HG03108 (cell line): ENCODE measurements around the gene CRISPLD2.

ENCODE experiments used
- ATAC-seq: cut with Tn5 transposase; IDR thresholded peaks from one replicate; pipeline ENCODE4 v1.9.1; 2021; ENCODE audit warnings: moderate library complexity; ENCODE audit not compliant: unreplicated experiment

The CRISPLD2 gene, protein sequence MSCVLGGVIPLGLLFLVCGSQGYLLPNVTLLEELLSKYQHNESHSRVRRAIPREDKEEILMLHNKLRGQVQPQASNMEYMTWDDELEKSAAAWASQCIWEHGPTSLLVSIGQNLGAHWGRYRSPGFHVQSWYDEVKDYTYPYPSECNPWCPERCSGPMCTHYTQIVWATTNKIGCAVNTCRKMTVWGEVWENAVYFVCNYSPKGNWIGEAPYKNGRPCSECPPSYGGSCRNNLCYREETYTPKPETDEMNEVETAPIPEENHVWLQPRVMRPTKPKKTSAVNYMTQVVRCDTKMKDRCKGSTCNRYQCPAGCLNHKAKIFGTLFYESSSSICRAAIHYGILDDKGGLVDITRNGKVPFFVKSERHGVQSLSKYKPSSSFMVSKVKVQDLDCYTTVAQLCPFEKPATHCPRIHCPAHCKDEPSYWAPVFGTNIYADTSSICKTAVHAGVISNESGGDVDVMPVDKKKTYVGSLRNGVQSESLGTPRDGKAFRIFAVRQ

DNA sequence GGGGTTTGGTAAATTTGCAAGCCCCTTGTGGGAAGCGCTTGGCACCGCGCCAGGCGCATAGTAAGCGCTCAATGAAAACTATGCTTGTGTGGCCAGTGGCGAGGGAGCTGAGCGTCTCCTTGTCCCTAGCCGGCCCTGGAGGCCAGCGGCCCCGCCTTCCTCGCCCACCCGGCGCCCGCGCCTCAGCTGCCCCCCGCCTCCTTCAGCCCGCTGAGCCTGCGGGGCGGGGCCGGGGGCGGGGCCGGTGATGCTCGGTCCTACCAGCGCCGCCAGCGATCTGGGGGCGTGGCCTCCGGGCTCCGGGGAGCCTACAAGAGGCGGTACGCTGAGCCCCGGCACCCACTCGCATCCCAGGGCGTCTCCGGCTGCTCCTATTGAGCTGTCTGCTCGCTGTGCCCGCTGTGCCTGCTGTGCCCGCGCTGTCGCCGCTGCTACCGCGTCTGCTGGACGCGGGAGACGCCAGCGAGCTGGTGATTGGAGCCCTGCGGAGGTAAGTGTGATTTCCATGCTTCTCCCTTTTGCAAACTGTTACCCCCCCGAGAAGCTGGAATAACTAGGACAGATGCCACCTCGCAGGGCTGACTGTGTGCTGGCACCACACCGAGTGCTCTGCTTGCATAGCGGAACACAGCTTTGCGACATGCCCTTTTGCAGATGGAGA lies at the start of gene CRISPLD2:
CRISPLD2 (plus strand) TSS at position 342 of the 661 bp plus-strand sequence. CDS start 18,511 bp downstream, outside the sequence.
- ATAC-seq, result no peak

DNA sequence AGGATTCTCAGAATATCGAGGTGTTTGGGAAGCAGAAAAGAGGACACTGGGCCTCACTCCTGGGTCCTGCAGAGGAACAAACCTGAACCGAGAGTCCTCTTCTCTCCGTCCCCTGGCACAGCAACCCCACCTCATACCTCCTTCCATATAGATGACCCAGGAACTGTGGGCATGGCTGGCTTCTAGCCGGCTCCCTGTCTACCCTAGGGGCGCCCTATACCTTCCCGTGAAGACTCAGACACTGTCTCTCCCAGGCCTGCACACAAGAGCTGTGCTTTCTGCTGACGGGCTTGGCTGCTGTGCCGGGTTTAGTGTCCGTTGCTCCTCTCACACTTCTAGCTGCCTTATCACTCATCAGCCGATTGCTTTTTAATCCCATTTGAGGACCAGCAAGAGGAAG lies 46.5 kb upstream of the CRISPLD2 start:
- ATAC-seq, result no peak

DNA sequence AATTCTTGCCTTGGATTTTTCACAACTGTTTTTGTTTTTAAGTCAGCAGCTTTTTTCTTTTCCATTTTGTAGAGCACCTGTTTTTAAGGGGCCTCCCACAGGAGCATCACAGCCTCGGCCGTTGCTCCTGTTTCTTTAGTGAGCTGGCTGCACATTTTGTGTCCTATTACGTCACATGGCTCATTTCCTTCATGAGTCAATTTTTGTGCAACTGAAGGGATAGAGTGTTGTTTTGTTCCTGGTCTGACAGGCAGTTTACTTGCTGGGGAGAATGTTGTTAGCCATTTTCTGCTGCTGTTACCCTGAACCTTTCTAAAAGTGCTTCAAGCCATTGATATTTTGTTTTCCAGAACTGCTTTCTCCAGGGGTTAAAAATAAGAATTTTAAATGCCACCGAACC lies 45.0 kb upstream of the CRISPLD2 start:
- no peak for ATAC-seq

DNA sequence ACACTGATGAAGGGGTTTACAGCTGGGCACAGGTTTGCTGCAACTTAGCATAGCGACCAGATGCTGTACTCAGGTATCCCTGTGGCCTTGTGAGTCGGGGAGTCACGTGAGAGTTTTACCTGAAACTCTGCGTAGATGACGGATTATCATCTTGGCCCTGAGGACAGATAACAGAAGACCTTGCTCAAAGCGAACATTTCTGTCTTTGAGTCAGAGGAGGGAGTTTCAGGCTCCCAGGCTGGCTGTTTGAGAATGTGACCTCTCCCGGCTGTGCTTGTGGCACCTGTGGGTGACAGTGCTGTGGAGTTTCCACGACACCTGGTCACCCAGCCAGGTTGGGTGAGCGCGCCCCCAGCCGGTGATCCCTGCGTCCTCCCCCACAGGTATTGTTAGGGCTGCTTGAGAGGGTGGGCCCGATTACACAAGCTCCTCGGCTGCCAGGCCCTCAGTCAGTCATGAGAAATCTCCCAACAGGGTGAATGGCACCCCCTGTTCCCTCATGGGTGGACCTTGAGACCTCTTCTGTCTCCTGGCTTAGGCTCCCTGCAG lies 44.4 kb upstream of the CRISPLD2 start:
- no peak for ATAC-seq

DNA sequence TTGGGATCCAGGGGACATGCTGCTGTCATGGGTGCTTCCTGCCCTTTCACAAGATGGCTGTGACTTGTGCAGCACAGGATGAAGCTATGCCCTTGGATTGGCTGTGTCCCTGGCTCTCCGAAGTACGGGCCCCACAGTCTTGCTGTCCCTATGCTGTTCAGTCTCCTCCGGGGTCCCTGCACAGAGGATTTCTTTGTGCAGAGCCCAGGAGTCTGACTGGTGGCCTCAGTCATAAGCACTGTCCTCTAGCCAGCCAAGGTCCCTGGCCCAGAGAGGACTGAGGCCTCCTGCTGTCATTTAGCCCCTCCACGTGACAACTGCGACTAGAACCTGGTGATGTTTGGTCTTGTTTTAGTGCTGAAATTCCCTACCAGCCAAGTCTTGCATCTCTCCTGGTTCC lies 42.4 kb upstream of the CRISPLD2 start:
- ATAC-seq, result no peak

DNA sequence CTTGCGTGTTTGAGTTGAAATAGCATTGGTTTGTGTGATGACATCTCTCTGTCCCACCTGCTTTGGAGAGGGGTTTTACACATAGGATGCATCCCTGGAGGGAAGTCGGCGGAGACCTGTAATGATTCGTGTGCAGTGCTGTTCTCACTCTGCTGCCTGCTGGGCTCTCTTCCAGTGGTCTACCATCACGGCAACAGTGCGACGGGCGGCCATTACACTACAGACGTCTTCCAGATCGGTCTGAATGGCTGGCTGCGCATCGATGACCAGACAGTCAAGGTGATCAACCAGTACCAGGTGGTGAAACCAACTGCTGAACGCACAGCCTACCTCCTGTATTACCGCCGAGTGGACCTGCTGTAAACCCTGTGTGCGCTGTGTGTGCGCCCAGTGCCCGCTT lies 41.1 kb upstream of the CRISPLD2 start:
- no peak for ATAC-seq

DNA sequence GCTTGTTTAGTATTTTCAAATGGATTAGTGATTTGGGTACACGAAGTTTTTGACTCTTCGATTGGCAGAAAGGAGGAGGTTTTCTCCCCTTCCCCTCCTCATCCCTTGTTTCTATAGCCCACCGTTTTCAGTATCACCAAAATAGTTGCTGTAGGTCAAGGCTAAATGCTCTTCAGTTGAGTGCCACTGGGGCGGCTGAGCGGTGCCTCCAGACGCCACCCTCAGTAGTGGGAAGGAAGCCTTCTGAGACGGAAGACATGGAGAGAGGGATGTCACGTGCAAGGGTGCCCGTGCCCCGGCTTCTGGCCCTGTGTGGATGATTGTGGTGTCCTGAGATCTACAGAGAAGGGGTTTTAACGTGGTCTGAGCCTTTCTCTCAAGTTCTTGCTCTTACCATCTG lies 39.7 kb upstream of the CRISPLD2 start:
- no peak for ATAC-seq

DNA sequence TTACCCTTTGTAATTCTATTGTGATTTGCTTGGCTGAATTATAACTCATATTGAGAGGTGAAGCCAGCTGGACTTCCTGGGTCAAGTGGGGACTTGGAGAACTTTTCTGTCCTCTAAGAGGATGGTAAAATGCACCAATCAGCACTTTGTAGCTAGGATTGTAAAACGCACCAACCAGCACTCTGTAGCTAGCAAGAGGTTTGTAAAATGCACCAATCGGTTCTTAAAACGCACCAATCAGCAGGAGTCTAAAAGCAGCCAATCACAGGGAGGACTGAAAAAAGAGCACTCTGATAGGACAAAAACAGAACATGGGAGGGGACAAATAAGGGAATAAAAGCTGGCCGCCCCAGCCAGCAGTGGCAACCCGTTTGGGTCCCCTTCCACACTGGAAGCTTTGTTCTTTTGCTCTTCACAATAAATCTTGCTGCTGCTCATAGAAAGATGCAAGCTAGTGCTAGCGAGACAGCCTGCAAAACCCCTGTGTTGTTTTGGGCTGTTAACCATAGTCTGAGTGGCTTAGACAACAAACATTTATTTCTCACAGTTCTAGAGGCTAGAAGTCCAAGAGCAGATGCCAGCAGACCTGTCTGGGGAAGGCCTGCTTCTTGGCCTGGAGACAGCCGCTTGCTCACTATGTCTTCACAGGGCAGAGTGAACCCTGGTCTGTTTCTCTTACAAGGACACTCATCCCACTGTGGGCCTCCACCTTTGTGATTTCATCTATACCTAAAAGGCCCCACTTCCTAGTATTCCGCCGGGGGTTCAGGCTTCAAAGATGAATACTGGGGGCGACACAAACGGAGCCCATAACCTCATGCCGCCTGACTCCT lies 39.0 kb upstream of the CRISPLD2 start:
- ATAC-seq, result no peak

DNA sequence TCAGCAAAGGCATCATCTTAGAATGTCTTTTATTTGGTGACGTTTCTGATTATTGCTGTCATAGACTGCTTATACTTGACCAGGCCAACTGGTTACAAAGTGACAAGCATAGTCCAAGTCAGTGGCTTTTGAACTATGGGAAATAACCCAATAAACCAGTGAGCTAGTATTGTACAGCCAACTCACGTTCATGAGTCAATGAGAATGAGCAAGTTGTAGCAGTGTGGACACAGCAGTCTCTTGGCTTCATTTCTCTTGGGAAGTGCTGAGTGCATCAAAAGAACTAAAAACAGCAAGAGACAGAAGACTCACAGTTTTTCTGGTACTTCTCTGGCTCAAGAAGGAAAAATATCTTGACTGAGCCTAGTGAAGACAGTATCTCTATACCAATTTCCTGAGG lies 36.9 kb upstream of the CRISPLD2 start:
- ATAC-seq, result no peak

DNA sequence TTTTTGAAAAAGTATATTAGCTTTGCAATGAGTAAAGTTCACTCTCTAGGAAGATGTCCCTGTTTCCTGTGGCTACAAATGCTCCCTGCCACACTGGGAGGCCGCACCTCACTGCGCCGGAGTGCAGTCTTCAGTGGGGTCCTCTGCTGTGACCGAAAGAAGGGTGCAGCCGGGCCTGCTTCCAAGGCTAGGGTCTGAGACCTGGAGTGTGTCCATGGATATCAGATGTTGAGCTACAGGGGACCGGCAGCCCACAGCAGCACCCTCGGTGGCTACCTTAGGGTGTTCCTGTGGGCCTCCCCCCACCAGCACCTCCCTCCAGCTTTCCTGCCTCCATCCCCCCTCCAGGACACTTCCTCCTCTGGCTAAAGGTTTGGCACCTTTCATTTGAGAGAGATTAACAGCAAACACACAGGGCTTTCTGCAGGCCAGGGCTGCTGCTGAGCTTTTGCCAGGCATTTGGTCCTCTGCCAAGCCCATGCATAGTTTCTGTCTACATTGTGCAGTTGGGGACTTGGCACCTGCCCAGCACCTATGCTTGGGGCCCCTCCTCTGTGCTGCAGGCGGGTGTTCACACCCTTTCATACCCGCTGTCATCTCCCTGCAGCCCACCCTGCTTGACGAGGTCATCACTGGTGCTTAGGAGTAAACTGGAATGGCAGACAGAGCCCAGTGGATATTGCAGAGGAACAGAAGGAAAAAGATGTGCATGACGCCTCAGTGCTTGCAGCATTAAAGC lies 33.8 kb upstream of the CRISPLD2 start:
- no peak for ATAC-seq

DNA sequence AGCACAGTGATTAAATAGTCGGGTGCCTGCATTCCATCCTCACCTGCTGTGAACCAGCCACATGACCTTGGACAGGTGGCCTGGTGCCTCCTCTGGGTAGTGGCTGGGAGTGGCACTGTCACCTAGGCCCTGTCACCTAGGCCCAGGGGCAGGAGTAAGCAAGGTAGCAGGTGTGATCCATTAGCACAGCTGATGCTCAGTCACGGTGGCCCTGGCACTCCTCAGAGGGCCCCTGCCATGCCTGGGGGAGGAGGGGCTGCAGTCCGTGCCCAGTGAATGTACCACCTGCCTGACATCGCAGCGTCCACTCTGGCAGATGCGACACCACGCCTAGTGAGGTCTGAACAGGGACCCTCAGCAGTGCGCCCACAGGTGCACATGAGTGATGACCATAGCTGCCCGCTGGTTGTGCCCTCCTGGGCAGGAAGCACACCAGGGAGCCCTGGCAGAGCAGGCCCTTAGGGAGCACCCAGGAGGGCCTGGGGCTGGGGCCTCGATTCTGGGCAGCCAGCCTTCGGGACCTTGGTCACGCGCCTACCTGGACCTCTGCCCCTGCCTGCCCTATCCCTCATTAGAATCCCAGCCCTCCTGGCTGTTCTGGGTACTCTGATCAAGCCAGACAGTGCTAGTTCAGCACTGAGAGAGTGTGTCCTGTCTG lies 33.1 kb upstream of the CRISPLD2 start:
- ATAC-seq, result no peak

DNA sequence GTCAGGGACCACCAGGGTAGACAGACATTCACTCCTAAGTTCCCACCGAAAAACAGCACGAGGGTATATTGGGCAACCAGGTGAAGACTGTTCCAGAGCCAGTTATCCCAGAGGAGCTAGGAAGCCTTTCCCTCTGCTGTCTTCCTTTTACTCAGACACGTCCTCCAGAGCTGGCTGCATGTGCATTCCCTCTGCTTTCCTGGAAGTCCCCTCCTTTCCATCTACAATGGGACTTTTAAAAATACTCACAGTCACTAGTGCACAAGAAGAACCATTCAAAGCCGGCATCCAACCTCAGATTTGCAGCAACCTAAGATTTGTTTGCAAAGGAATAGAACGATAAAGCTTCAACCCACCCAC lies 32.5 kb upstream of the CRISPLD2 start:
- no peak for ATAC-seq

DNA sequence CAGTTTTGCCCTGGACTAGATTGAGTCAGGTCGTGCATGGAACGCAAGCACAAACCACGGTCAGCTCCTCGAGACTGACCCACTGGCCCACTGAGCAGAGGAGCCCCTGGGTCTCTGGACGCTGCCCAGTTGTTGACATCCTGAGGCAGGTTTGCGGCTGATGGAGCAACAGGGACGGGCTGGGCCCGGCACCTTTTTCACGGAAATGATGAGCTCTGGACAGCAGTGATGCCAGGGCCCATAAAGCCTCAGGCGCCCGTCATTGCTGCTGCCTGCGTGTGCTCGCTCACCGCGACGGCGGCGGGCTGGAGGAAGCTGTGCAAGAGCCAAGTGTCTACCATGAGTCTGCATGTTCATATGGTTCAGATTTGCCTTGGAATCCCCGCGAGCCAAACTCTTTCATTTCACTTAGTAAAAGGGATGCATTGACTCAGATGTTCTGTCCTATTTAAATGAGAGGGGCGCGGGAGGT lies 30.8 kb upstream of the CRISPLD2 start:
- no peak for ATAC-seq

DNA sequence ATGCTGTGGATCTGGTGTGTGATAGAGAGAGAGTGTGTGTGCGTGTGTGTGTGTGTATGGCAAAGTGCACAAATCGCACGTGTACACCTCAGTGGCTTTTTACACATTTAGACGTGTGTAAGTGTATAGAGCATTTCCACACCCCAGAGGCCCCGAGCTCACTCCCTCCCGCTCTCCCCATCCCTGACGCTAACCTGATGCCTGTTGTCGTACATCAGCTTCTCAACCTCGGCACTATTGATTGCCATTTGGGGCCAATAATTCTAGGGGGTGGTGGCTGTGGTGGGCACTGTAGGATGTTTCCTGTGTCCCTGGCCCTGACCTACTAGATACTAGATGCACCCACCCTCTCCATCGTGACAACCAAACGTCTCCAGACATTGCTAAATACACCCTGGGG lies 30.4 kb upstream of the CRISPLD2 start:
- ATAC-seq, result no peak

DNA sequence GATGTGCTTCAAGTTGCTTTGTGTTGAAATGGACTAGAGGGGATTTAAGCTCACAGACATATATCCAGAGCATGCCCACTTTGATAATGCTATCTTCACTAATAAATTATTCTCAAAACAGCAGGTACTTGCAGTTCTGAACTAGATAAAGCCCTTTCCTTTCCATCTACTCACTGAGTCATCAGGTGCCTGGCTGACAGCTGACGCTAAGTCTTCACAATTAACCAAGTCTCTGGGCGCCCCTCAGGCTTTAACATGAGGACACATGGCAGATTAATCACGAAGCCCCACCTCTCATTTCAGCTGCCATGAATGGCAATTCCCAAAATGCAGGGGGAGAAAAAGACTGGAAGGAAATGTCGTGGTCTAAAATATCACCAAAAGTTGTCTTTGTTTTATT lies 29.5 kb upstream of the CRISPLD2 start:
- no peak for ATAC-seq

DNA sequence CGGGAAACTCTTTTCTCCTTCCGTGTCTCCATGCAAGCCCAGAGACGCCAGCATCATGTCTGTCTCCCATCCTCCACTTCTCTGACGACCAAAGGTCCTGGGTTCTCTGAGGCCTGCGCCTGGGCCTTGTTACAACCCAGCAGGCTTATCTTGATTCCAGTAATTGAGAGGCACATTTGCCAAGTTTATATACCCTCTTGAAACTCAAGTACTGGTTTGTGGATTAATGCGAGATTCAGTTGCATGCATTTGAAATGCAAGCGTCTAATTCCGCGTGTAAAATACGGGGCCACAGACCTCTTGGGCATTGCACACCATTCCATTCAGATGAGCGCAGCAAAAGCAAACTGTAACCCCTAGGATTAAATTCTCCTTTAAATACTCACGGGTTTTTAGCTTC lies 28.7 kb upstream of the CRISPLD2 start:
- ATAC-seq, result no peak

DNA sequence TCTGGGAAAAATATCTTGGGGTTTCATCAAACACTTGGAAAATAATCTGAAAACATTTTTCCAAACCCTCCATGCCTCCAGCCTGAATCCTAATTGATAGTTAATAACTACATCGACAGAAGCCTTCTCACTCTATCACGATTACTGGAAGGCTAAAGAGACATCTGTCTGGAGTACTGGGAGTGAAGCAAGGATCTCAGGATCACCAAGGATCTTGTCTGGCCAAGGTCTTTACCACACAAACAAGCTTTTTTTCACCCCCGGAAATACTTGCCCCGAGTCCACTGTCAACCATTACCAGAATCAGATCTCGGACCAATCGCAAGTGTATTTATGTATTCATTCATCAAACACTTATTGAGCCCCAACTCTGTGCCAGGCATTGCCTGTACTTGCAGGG lies 28.3 kb upstream of the CRISPLD2 start:
- ATAC-seq, result no peak

DNA sequence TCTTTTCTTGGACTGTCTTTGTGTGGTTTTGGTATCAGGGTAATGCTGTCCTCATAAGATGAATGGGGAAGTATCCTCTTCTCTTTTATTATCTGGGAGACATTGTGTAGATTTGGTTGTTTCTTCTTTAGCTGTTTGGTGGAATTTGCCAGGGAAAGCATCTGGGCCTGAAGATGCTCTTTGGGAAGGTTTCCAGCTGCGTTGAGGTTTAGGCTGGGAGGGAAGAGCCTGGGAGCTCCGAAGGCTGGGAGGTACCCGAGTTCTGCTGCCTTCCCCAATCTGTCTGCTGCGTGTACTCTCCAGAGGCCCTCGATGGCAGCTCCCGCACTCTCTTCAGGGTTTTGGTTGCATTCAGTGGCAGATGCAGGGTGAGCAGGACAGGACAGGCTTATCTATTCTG lies 25.6 kb upstream of the CRISPLD2 start:
- no peak for ATAC-seq

DNA sequence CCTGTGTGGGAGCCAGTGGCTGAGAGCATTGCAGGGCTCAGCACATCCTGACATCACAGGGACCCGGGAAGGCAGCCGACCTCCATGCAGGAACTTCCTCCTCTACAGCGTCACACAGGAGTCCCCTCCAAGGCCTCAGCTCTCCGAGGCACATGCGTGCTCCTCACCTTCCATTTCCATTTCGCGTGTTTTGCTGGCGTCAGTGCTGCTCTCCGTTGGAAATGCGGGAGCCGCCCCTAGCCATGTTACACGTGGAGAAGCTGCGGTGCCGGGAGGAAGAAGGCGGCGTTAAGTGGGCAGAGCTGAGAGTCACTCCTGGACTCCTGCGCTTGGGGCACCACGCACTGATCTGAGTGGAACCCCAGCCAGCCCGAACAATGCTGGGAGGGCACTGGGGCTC lies 25.2 kb upstream of the CRISPLD2 start:
- ATAC-seq, result no peak
